GM19193 (cell line): Measurements from ENCODE around the gene B4GALT1.

Experiments used
- POLR2A ChIP-seq: IDR thresholded peaks from 4 replicates; pipeline ENCODE4 v1.6.1; 2011; ENCODE audit not compliant: insufficient read depth, insufficient read length; ENCODE audit errors: extremely low read depth

The B4GALT1 gene

DNA sequence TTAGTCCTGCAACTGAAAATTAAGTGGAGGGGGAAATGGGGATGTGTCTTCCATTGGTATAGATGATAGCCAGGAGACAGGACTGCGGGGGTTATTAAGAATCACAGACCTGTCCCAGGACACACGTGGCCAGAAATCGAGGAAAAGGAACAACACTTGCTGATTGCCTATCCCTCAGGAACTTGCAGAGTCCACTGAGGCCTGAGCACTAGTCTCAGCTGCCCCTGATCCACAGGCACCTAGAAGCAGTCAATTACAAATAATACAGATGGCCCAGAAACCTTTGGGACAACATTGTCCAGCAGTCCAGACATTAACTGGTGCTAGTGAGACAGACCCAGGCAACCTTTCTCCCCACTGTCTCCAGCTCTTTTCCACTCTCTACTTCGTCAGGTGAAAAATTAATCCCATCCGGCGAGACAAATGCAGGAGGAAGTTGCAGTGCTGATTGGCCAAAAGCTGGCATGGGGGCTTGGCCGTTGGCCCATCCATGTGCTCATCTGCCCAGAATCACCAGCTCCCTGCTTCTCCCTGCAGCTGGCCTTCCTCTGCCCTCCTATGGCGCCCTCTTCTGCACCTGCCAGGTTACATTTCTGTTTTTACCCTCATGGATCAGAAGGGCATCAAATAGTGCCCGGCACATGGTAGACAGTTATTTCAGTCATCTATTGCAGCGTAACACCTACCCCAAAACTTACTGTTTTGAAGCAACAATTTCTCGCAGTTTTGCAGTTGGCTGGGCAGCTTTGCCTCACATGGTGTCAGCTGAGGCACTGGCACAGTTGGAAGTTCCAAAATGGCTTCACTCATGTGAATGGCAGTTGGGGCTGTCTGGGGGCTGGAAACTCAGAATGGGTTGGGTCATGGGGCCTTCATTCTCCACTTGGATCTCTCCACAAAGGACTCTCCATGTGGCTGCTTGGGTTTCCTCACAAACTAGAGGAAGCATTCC, 3.6 kb upstream of the B4GALT1 start:
- TF ChIP-seq POLR2A: no peak

DNA sequence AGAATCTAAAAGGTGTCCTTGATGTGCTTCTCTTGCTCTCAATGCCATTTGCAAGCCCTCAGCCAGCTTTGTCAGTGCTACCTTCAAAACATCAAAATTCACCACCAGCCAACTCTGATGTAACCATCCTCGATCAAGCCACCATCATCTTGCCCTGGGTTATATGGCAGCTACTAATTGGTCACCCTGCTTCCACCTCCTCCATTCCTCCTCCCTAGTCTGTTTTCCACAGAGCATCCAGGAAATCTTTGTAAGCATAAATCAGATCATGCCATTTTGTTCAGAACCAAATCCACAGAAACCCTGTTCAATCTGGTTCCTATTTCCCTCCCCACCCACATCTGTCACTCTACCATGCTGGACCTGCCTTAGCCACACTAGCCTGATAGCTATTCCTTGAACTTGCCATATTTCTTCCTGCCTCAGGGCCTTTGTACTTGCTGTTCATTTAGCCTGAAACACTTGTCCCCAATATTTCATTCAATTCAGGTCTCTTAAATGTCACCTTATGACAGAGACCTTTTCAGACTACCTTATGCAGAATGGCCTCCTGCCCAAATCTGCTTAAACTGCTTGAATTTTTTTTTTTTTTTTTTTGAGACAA, 1.9 kb upstream of the B4GALT1 start:
- TF ChIP-seq POLR2A: no peak

DNA sequence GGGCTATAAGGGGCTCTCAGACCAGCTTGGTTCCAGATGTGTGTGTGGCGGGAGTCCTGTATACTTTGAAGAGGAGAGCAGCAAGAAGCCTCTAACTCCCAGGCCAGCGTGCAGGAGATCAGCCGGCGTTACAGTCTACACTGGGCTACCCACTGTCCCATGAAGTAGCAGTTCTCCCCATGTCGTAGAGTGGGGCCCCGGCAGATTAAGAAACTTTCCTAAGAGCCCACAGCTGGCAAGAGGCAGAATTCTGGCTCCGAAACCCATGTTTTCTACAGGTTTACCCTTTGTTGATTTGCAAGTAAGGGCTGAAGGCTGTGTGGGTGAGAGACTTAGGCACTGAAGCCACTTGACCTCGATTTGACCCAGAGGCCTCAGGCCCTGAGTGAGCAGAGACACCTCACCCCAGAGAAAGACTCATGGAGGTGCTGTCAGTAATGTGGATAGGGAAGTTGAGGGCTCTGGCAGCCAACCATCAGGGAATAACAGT, 881 bp upstream of the B4GALT1 start:
- no peak for TF ChIP-seq POLR2A

DNA sequence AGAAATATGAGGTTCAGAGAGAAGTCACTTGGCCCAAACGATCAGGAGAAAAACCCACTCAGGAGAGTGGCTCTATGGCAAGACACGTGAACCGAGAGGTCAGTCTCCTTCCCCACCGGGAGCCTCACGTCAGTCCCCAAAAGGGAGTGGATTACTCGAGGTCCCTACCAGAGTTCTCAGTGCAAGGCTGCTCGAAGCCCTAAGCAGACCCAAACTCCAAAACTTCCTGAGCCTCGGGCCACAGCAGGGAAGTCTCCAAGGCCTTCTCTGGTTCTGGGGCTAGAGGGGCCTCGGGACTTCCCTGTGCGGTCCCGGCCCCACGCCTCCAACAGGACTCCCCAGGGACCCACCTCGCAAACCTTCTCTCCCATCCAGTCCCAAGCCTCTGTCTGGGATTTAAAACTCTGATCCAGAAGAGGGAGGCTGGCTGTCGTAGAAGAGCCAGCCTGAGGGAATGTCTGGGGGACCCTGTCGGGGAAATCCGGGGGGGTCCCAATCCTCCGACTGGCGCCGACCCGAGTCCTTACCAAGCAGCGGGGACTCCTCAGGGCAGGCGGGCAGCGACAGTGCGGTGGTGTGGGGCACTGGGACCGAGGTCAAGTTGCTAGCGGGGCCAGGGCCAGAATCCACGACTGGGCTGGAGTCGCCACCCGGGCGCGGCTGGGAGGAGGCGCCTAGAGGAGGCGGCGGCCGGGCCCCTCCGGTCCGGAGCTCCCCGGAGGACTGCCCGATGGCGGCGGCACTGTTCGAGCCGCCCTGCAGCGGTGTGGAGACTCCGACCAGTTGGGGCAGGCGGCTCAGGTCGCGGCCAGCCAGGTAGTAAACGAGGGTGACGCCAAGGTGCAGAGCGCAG, 679 bp downstream of the B4GALT1 start:
- peak; percentile 3 for TF ChIP-seq POLR2A

DNA sequence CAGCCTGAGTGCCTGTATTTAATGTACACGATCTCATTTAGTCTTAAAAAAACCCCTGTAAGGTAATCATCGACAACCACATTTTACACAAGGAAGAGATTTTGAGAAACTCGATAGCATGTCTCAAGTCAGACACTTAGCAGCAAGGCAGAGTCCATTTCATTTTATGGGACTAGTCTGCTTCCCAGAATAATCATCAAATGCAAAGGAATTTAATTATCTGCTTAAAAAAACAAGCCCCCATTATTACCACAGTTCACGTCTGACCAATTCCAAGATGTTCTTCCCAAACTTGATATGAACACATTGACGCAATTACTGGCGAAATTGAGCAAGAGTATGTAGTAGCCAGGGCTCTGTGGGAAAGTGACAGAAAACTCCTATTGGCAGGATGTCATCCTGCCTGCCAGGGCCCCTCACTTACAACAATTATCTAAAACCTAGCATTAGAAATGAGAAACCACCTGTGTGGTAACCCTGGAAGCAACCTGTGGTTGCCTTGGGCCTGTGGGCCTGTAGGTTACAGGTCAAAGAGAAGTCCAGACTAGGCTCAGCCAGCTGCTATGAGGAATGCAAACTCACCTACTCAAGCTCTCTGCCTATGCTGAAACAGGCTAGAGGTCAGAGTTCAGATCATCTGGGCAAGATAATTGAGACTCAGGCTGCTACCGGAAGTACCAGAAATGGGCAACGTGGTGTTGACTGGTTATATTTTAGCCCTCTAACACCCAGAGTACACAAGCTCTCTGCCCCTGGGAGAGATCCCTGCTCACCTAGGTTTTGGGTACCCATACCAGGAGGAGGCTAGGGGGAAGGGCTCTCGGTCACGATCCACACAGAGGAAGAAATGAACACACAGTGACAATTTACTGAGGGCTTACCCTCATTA, 1.6 kb downstream of the B4GALT1 start:
- TF ChIP-seq POLR2A: peak; percentile 57

DNA sequence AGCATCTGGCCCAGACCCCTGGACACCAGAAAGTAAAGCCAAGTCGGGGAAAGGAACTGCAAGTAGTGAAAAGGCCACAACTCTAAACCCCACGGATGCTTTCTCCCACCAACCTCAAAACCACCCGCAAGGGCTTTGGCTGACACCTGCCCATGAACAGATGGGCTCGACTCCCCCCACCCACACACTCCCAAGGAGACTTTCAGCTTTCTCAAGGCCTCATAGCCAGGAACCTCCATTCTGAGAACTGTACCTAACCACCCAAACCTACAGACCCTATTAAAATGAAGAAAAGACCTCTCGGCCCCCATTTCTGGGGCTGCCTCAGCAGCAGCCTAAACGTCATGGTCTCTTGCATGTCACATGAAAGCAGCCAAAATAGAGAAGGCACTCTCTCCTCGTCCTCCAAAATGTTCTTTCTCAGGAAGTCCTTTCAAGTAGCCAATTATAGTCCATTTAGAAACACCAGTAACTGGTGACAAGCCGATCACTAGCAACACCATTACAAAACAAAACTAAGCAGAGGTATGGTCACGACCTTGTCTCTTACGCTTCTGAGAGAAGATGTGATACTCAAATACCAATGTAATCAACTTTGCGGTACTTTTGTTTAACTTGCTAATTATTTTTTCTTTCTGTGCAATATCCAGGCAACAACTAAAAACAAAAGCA, 2.9 kb downstream of the B4GALT1 start:
- no peak for TF ChIP-seq POLR2A

DNA sequence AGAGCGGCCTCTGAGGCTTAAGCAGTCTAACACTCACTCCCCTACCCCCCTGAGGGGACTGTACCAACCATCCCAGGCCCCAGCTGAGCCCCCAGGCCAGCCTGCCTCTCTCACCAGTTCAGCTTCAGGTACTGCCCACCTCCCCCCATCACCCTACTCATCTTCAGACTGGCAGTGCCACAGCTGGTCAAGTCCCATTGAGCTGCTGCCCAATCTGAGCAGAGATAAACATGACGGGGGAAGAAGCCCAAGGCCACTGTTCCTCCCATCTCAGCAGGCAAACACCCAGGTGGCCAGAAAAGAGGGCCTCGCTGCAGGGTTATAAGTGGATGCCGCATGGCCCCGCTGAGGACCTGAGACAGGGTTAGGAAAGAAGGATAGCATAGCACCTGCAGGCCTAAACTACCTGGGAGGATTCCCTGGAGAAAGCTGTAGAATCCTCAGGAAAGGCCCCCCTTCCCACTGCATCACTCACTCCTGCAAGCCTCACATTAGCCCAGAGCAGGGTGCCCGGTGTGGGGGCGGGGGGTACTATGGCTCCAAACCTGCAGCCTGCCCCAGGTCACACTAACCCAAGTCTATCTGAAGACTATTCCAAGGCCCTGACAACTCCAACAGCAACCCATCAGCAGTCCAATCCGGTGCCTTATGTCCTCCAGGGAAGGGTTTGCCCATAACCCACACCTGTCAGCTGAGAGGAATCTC, 3.6 kb downstream of the B4GALT1 start:
- no peak for TF ChIP-seq POLR2A

DNA sequence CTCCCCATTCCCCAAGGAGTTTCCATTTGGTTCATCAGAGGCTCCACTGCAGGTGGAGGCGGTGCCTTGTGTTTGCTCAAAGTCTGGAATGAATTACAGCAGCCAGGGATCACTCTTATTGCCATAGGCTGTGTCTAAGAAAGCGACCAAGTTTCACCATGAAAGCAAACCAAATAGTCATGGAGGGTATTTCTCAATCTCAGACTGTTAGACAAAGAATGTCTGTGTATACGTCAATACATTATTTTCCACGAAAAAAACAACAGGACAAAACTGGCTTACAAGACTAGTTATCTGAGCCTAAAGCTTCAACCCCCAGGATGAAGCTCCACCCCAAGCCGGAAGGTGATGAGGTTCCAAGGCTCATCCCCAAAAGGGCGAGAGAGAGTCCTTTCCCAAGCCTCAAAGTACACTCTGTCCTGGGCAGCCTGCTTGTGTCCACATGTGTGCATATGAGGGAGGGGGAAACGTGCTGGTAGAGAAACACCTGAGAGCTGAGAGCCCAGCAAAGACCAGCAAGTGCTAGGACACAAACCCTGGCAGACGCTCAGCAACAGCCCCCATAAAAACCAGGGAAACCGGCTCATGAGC, 4.3 kb downstream of the B4GALT1 start:
- TF ChIP-seq POLR2A: no peak

DNA sequence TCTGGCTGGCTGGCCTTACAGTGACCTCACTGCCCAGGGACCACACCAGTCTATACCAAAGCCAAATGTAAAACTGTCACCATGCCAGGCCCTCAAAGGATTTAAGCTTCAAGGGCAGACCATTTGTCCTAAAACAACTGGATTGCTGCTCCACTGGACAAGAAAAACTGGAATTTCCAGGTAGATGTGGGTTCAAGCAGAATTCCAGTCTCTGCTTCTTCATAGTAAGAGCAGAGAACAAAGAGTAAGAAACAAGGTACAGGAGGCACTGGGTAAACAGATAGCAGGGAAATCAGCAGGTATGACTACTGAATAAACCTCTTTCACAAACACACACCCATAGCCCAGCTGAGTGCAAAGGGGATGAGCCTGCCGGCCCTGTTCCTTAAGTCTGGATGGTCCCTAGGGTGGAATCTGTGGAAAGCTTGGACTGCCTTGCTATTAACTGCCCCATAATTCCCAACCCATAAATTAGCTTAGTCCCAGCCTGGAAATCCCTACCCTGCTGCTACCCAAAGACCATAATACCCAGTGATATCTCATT, 5.5 kb downstream of the B4GALT1 start:
- no peak for TF ChIP-seq POLR2A

DNA sequence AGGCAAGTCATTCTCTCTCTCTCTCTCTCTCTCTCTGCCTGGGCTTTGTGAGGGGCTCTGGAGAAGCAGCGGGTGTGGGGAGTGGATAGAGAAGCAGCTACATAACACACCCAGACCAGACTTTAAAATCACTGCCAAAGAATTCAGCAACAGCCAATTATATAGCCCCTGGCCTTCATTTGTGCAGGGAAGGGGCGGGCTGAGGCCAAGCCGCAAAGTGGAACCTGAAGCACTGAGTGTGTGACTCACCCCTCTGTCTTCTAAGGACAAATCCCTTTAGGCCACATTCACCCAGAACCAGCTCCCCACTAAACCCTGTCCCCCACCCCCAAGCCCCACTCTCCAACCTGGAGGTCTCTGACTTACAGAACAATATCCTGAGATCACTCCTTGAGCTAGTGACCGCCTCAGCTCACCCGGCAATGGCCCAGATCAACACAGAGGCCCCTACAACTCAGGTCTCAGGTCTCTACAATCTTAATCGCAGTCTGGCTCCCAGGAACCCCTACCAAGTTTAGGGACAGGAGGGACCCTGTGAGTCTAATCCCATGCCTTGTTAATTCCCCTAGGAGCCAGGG, 6.0 kb downstream of the B4GALT1 start:
- no peak for TF ChIP-seq POLR2A

DNA sequence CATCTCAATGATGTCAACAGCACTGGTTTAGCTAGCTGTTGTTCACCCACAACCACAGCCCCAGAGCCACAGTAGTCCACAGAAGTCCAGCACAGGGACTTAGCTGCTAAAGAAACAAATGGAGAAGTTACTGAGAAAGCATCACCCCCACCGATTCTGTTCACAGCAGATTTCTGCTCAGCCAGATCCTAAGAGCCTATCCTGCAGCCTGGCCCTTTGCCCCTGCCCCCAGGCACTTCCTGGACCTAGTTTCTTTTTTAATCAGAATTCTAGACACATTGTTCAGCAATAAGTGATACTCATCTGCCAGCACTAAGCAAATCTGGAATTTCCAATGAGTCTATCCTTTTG, 7.4 kb downstream of the B4GALT1 start:
- TF ChIP-seq POLR2A: peak; percentile 38
